ENCODE measurements around the gene ATP5F1D. TPM values are rescaled to one million over a fixed set of nuclear protein-coding genes. Genes with fewer than 3 reads are reported as not detected.

The ATP5F1D gene
- total and polyA plus RNA-seq, 2 donors (not counting 1 experiment from before 2014, with no cell fraction given): 150 to 166 TPM

GRCh38 chr19:1293782-1294604 is 52.4 kb downstream of the ATP5F1D start:
- peaks cover 0 to 67% (median 19%) of the 10 kb centered on the region in 4 experiments for H3K27me3 ChIP-seq (replicated peaks in 1 of 4; ENCODE audit: control extremely low read depth in 1 of 4, control insufficient read depth in 3 of 4, insufficient read depth in 4 of 4, low read length in 3 of 4)
- H3K4me1 Mint-ChIP-seq: peaks cover 8% of the 10 kb centered on the region
- no peak overlapping the region for H3K4me2 ChIP-seq (replicated peaks; ENCODE audit: low read depth, low read length, poor library complexity, severe bottlenecking)
- peaks cover 13 to 25% of the 10 kb centered on the region in 2 donors for H3K4me1 ChIP-seq (ENCODE audit: control insufficient read depth in 2 of 2, insufficient read depth in 2 of 2, low read length in 2 of 2)
- H3K27ac Mint-ChIP-seq: no peak overlapping the region
- H3K79me2 ChIP-seq (ENCODE audit: control insufficient read depth, insufficient read depth, low read length): no peaks in the 10 kb centered on the region
- ATAC-seq (ENCODE audit: low read depth): no peak
- no peak overlapping the region for H3K9ac ChIP-seq (ENCODE audit: low read length)
- H2AFZ ChIP-seq (ENCODE audit: insufficient read depth, low read depth, low read length, poor library complexity, severe bottlenecking): no peak overlapping the region
- no peak overlapping the region for H3K27ac ChIP-seq (ENCODE audit: low read length in 2 of 2)
- 67% methylated on average over 27 of the region's 35 CpGs for WGBS (ENCODE audit: insufficient coverage)
- TF ChIP-seq CTCF (IDR thresholded peaks at IDR 0.05) (no peak), EZH2 (IDR thresholded peaks at IDR 0.05; ENCODE audit: borderline replicate concordance, insufficient read depth, low read depth, low read length, poor library complexity, severe bottlenecking) (no peak)
- H3K27me3 Mint-ChIP-seq: peaks cover 28% of the 10 kb centered on the region
- no peaks in the 10 kb centered on the region for H3K36me3 ChIP-seq (replicated peaks in 1 of 2; ENCODE audit: control extremely low read depth in 1 of 2, control insufficient read depth in 1 of 2, extremely low read depth in 1 of 2, insufficient read depth in 2 of 2, low read length in 1 of 2)
- no peaks in the 10 kb centered on the region for H3K9me3 Mint-ChIP-seq (ENCODE audit: insufficient read depth)
- H3K9me3 ChIP-seq (ENCODE audit: control extremely low read depth in 1 of 3, control insufficient read depth in 2 of 3, insufficient read depth in 1 of 3, low read length in 2 of 3): peaks cover 0 to 12% (median 0%) of the 10 kb centered on the region in 3 donors
- no peaks in the 10 kb centered on the region for H4K20me1 ChIP-seq (ENCODE audit: control insufficient read depth, insufficient read depth, low read length, poor library complexity, severe bottlenecking)
- intact Hi-C loops (cut with micrococcal nuclease): no loop called here
- DNase-seq: no peak
- ChIA-PET POLR2A (no interaction called here), CTCF (interaction anchor here (0.9 kb wide), 1 partner anchor 14 kb away, joined by 4 read pairs; no protein-coding TSS in a partner anchor)
- no peak overlapping the region for H3K4me3 ChIP-seq (ENCODE audit: control extremely low read depth in 1 of 5, extremely low read depth in 1 of 5, insufficient read depth in 1 of 5, low read depth in 2 of 5, low read length in 4 of 5)
- no peak overlapping the region for H3K4me3 Mint-ChIP-seq

Other genes with a start within 250 kb of the ATP5F1D start
- 0.10 and 0.42 TPM in 2 replicates for gene GRIN3B, start 241.3 kb upstream of the ATP5F1D start, total RNA-seq
- gene GRIN3B, start 241.3 kb upstream of the ATP5F1D start, polyA plus RNA-seq: 0.07 and 0.10 TPM in 2 replicates
- 373 and 377 TPM in 2 replicates for gene TMEM259, start 220.6 kb upstream of the ATP5F1D start, total RNA-seq
- gene TMEM259, start 220.6 kb upstream of the ATP5F1D start, polyA plus RNA-seq: 607 and 730 TPM in 2 replicates
- not detected in 2 replicates for gene RNU6-2, start 220.2 kb upstream of the ATP5F1D start, total RNA-seq
- gene RNU6-2, start 220.2 kb upstream of the ATP5F1D start, polyA plus RNA-seq: not detected in 2 replicates
- 186 and 198 TPM in 2 replicates for gene CNN2, start 215.1 kb upstream of the ATP5F1D start, total RNA-seq
- gene CNN2, start 215.1 kb upstream of the ATP5F1D start, polyA plus RNA-seq: 301 and 325 TPM in 2 replicates
- 192 and 206 TPM in 2 replicates for gene ABCA7, start 201.6 kb upstream of the ATP5F1D start, total RNA-seq
- 281 and 425 TPM in 2 replicates for gene ABCA7, start 201.6 kb upstream of the ATP5F1D start, polyA plus RNA-seq
- 490 and 523 TPM in 2 replicates for gene ARHGAP45, start 174.6 kb upstream of the ATP5F1D start, total RNA-seq
- gene ARHGAP45, start 174.6 kb upstream of the ATP5F1D start, polyA plus RNA-seq: 488 and 579 TPM in 2 replicates
- gene POLR2E, start 146.4 kb upstream of the ATP5F1D start, total RNA-seq: 103 and 106 TPM in 2 replicates
- 84.5 and 121 TPM in 2 replicates for gene POLR2E, start 146.4 kb upstream of the ATP5F1D start, polyA plus RNA-seq
- gene GPX4, start 137.8 kb upstream of the ATP5F1D start, total RNA-seq: 202 and 213 TPM in 2 replicates
- 303 and 317 TPM in 2 replicates for gene GPX4, start 137.8 kb upstream of the ATP5F1D start, polyA plus RNA-seq
- 83.3 and 85.9 TPM in 2 replicates for gene SBNO2, start 67.5 kb upstream of the ATP5F1D start, total RNA-seq
- gene SBNO2, start 67.5 kb upstream of the ATP5F1D start, polyA plus RNA-seq: 42.8 and 47.3 TPM in 2 replicates
- gene STK11, start 36.0 kb upstream of the ATP5F1D start, total RNA-seq: 89.9 and 91.8 TPM in 2 replicates
- 82.9 and 87.9 TPM in 2 replicates for gene STK11, start 36.0 kb upstream of the ATP5F1D start, polyA plus RNA-seq
- gene CBARP, start 3.7 kb upstream of the ATP5F1D start, total RNA-seq: 0.12 TPM in 1 of 2 replicates, not detected in the other
- gene CBARP, start 3.7 kb upstream of the ATP5F1D start, polyA plus RNA-seq: not detected in 2 replicates
- 97.8 and 98.5 TPM in 2 replicates for gene MIDN, start 6.8 kb downstream of the ATP5F1D start, total RNA-seq
- gene MIDN, start 6.8 kb downstream of the ATP5F1D start, polyA plus RNA-seq: 120 and 156 TPM in 2 replicates
- gene CIRBP, start 27.6 kb downstream of the ATP5F1D start, total RNA-seq: 643 and 648 TPM in 2 replicates
- 1,164 and 1,418 TPM in 2 replicates for gene CIRBP, start 27.6 kb downstream of the ATP5F1D start, polyA plus RNA-seq
- 34.5 and 41.1 TPM in 2 replicates for gene FAM174C, start 33.8 kb downstream of the ATP5F1D start, total RNA-seq
- 45.1 and 70.6 TPM in 2 replicates for gene FAM174C, start 33.8 kb downstream of the ATP5F1D start, polyA plus RNA-seq
- gene EFNA2, start 44.1 kb downstream of the ATP5F1D start, total RNA-seq: not detected in 2 replicates
- gene EFNA2, start 44.1 kb downstream of the ATP5F1D start, polyA plus RNA-seq: not detected in 2 replicates
- gene NDUFS7, start 142.2 kb downstream of the ATP5F1D start, total RNA-seq: 58.8 and 59.0 TPM in 2 replicates
- gene NDUFS7, start 142.2 kb downstream of the ATP5F1D start, polyA plus RNA-seq: 84.5 and 141 TPM in 2 replicates
- gene GAMT, start 159.8 kb downstream of the ATP5F1D start, total RNA-seq: 8.8 and 9.0 TPM in 2 replicates
- gene GAMT, start 159.8 kb downstream of the ATP5F1D start, polyA plus RNA-seq: 11.4 and 12.1 TPM in 2 replicates
- gene DAZAP1, start 165.8 kb downstream of the ATP5F1D start, total RNA-seq: 119 and 125 TPM in 2 replicates
- gene DAZAP1, start 165.8 kb downstream of the ATP5F1D start, polyA plus RNA-seq: 54.8 and 66.4 TPM in 2 replicates
- gene RPS15, start 196.6 kb downstream of the ATP5F1D start, total RNA-seq: 1,488 and 1,520 TPM in 2 replicates
- 6,007 and 10,599 TPM in 2 replicates for gene RPS15, start 196.6 kb downstream of the ATP5F1D start, polyA plus RNA-seq
- 0.12 and 0.15 TPM in 2 replicates for gene APC2, start 208.4 kb downstream of the ATP5F1D start, total RNA-seq
- gene APC2, start 208.4 kb downstream of the ATP5F1D start, polyA plus RNA-seq: 0.07 and 0.16 TPM in 2 replicates
- gene C19orf25, start 237.5 kb downstream of the ATP5F1D start, total RNA-seq: 68.1 and 68.3 TPM in 2 replicates
- 25.9 and 34.2 TPM in 2 replicates for gene C19orf25, start 237.5 kb downstream of the ATP5F1D start, polyA plus RNA-seq
- 1.3 and 1.7 TPM in 2 replicates for gene PCSK4, start 248.6 kb downstream of the ATP5F1D start, total RNA-seq
- 1.1 and 1.9 TPM in 2 replicates for gene PCSK4, start 248.6 kb downstream of the ATP5F1D start, polyA plus RNA-seq
- 0.66 and 1.1 TPM in 2 replicates for gene REEP6, start 249.4 kb downstream of the ATP5F1D start, total RNA-seq
- gene REEP6, start 249.4 kb downstream of the ATP5F1D start, polyA plus RNA-seq: 0.46 and 0.64 TPM in 2 replicates